ENCODE data around the gene NRXN3. TPM values are rescaled to one million over a fixed set of nuclear protein-coding genes. Genes with fewer than 3 reads are reported as not detected.
"Not testable (repeated sequence)": the region's sequence is repeated elsewhere in the genome, so short reads cannot be mapped to it uniquely, and the experiment has no call there.

Gene NRXN3
- total RNA-seq, 1 experiment from 2014 or later, result not detected

- in situ Hi-C loops (cut with HindIII; ENCODE audit: low sequenced_read_pairs), result no loop called here
- DNase-seq (ENCODE audit: low spot score), result no peak
Measured at GRCh38 chr14:78445275-78445674, 275.1 kb downstream of the NRXN3 start.

GRCh38 chr14:78446807-78447206 is 276.6 kb downstream of the NRXN3 start:
- in situ Hi-C loops (cut with HindIII; ENCODE audit: low sequenced_read_pairs), result no loop called here
- DNase-seq (ENCODE audit: low spot score), result no peak

- DNase-seq (ENCODE audit: low spot score), result peak; percentile 65
- in situ Hi-C loops (cut with HindIII; ENCODE audit: low sequenced_read_pairs), result no loop called here
Measured at GRCh38 chr14:78448164-78449094, 278.3 kb downstream of the NRXN3 start.

GRCh38 chr14:78450669-78451318 is 280.6 kb downstream of the NRXN3 start:
- in situ Hi-C loops (cut with HindIII; ENCODE audit: low sequenced_read_pairs), result no loop called here
- no peak for DNase-seq (ENCODE audit: low spot score)

GRCh38 chr14:78451319-78451695 is 281.1 kb downstream of the NRXN3 start:
- in situ Hi-C loops (cut with HindIII; ENCODE audit: low sequenced_read_pairs), result no loop called here
- no peak for DNase-seq (ENCODE audit: low spot score)

GRCh38 chr14:78455896-78456435 is 285.8 kb downstream of the NRXN3 start:
- in situ Hi-C loops (cut with HindIII; ENCODE audit: low sequenced_read_pairs), result no loop called here

GRCh38 chr14:78469947-78470346 is 299.8 kb downstream of the NRXN3 start:
- in situ Hi-C loops (cut with HindIII; ENCODE audit: low sequenced_read_pairs), result no loop called here
- DNase-seq (ENCODE audit: low spot score), result no peak

More at GRCh38 chr14:78455896-78456435, 285.8 kb downstream of the NRXN3 start:
- no peak for DNase-seq (ENCODE audit: low spot score)

GRCh38 chr14:78479127-78479780 is 309.1 kb downstream of the NRXN3 start:
- DNase-seq (ENCODE audit: low spot score), result no peak
- in situ Hi-C loops (cut with HindIII; ENCODE audit: low sequenced_read_pairs), result no loop called here

- in situ Hi-C loops (cut with HindIII; ENCODE audit: low sequenced_read_pairs), result no loop called here
Measured at GRCh38 chr14:78484028-78484427, 313.9 kb downstream of the NRXN3 start.

GRCh38 chr14:78486081-78486480 is 315.9 kb downstream of the NRXN3 start:
- in situ Hi-C loops (cut with HindIII; ENCODE audit: low sequenced_read_pairs), result no loop called here

More at GRCh38 chr14:78484028-78484427, 313.9 kb downstream of the NRXN3 start:
- no peak for DNase-seq (ENCODE audit: low spot score)

GRCh38 chr14:78486621-78487020 is 316.4 kb downstream of the NRXN3 start:
- in situ Hi-C loops (cut with HindIII; ENCODE audit: low sequenced_read_pairs), result no loop called here
- no peak for DNase-seq (ENCODE audit: low spot score)

More at GRCh38 chr14:78486081-78486480, 315.9 kb downstream of the NRXN3 start:
- DNase-seq (ENCODE audit: low spot score), result no peak

- DNase-seq (ENCODE audit: low spot score); in situ Hi-C loops (cut with HindIII; ENCODE audit: low sequenced_read_pairs): not testable (repeated sequence)
Measured at GRCh38 chr14:78487573-78487972, 317.4 kb downstream of the NRXN3 start.

- in situ Hi-C loops (cut with HindIII; ENCODE audit: low sequenced_read_pairs), result no loop called here
Measured at GRCh38 chr14:78488938-78489337, 318.8 kb downstream of the NRXN3 start.

GRCh38 chr14:78491048-78491447 is 320.9 kb downstream of the NRXN3 start:
- in situ Hi-C loops (cut with HindIII; ENCODE audit: low sequenced_read_pairs), result no loop called here
- peak; percentile 53 for DNase-seq (ENCODE audit: low spot score)

More at GRCh38 chr14:78488938-78489337, 318.8 kb downstream of the NRXN3 start:
- DNase-seq (ENCODE audit: low spot score), result no peak

GRCh38 chr14:78498062-78498595 is 328.0 kb downstream of the NRXN3 start:
- in situ Hi-C loops (cut with HindIII; ENCODE audit: low sequenced_read_pairs), result no loop called here
- DNase-seq (ENCODE audit: low spot score), result peak; percentile 64

GRCh38 chr14:78501909-78502308 is 331.7 kb downstream of the NRXN3 start:
- in situ Hi-C loops (cut with HindIII; ENCODE audit: low sequenced_read_pairs), result no loop called here
- no peak for DNase-seq (ENCODE audit: low spot score)

GRCh38 chr14:78508023-78508422 is 337.9 kb downstream of the NRXN3 start:
- no peak for DNase-seq (ENCODE audit: low spot score)
- in situ Hi-C loops (cut with HindIII; ENCODE audit: low sequenced_read_pairs), result no loop called here

- in situ Hi-C loops (cut with HindIII; ENCODE audit: low sequenced_read_pairs), result no loop called here
- no peak for DNase-seq (ENCODE audit: low spot score)
Measured at GRCh38 chr14:78509516-78509915, 339.3 kb downstream of the NRXN3 start.

- in situ Hi-C loops (cut with HindIII; ENCODE audit: low sequenced_read_pairs), result no loop called here
- DNase-seq (ENCODE audit: low spot score), result no peak
Measured at GRCh38 chr14:78512021-78512420, 341.8 kb downstream of the NRXN3 start.

All from G401 (cell line).